ENCODE data around the gene ROR2. TPM values are rescaled to one million over a fixed set of nuclear protein-coding genes. Genes with fewer than 3 reads are reported as not detected.

The ROR2 gene
- polyA plus RNA-seq, 1 experiment: 9.7 TPM

GRCh38 chr9:91750343-91750742, 199.7 kb downstream of the ROR2 start:
- CTCF ChIA-PET: interaction anchor here (0.6 to 1.5 kb wide), 2 partner anchors 8 to 168 kb away, joined by 5 to 10 read pairs; no protein-coding TSS in a partner anchor

DNA sequence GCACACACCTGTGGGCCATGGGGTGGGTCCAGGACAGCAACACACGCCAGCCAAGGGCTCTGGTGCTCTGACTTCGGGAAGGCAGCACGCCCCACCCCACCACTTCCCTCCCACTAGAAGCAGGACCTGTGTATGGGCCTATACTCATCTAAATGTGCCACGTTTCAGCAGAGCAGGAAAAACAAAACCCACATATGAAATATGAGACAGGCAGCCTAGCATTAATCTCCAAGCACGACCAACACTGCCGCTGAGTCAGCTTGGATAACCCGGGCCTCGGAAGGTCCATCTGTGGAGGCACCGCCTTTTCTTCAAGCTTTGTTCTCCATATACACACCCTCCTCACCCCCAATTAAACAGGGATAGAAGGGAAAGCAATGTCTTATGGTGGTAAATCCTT, 203.1 kb downstream of the ROR2 start:
- no peak for DNase-seq (ENCODE audit: low read depth, low spot score)
- Histone ChIP-seq H3K4me3 (ENCODE audit: low read depth, low read length) (no peak overlapping the region), H3K27me3 (ENCODE audit: control insufficient read depth, insufficient read depth, low read length) (no peaks in the 10 kb centered on the region), H3K9me3 (ENCODE audit: control insufficient read depth, insufficient read depth, low read length) (no peaks in the 10 kb centered on the region), H3K27ac (ENCODE audit: low read depth, low read length) (peak overlapping the region; percentile 47)
- TF ChIP-seq, protein P1, sequence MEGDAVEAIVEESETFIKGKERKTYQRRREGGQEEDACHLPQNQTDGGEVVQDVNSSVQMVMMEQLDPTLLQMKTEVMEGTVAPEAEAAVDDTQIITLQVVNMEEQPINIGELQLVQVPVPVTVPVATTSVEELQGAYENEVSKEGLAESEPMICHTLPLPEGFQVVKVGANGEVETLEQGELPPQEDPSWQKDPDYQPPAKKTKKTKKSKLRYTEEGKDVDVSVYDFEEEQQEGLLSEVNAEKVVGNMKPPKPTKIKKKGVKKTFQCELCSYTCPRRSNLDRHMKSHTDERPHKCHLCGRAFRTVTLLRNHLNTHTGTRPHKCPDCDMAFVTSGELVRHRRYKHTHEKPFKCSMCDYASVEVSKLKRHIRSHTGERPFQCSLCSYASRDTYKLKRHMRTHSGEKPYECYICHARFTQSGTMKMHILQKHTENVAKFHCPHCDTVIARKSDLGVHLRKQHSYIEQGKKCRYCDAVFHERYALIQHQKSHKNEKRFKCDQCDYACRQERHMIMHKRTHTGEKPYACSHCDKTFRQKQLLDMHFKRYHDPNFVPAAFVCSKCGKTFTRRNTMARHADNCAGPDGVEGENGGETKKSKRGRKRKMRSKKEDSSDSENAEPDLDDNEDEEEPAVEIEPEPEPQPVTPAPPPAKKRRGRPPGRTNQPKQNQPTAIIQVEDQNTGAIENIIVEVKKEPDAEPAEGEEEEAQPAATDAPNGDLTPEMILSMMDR (IDR thresholded peaks at IDR 0.05; ENCODE audit: low read depth, low read length): no peak
- ChIA-PET POLR2A (no interaction called here), CTCF (no interaction called here)

More at GRCh38 chr9:91750343-91750742, 199.7 kb downstream of the ROR2 start:
- no peak for DNase-seq (ENCODE audit: low read depth, low spot score)
- H3K9me3 ChIP-seq (ENCODE audit: control insufficient read depth, insufficient read depth, low read length): no peaks in the 10 kb centered on the region
- no peak overlapping the region for H3K27ac ChIP-seq (ENCODE audit: low read depth, low read length)
- H3K4me3 ChIP-seq (ENCODE audit: low read depth, low read length): no peak overlapping the region
- H3K27me3 ChIP-seq (ENCODE audit: control insufficient read depth, insufficient read depth, low read length): no peaks in the 10 kb centered on the region
- TF ChIP-seq, protein P1 (IDR thresholded peaks at IDR 0.05; ENCODE audit: low read depth, low read length): no peak
- POLR2A ChIA-PET: no interaction called here

- H3K9me3 ChIP-seq (ENCODE audit: control insufficient read depth, insufficient read depth, low read length): no peaks in the 10 kb centered on the region
- TF ChIP-seq, protein P1 (IDR thresholded peaks at IDR 0.05; ENCODE audit: low read depth, low read length): no peak
- DNase-seq (ENCODE audit: low read depth, low spot score): no peak
- peak overlapping the region; percentile 47 for H3K27ac ChIP-seq (ENCODE audit: low read depth, low read length)
- POLR2A ChIA-PET: no interaction called here
- no peaks in the 10 kb centered on the region for H3K27me3 ChIP-seq (ENCODE audit: control insufficient read depth, insufficient read depth, low read length)
- H3K4me3 ChIP-seq (ENCODE audit: low read depth, low read length): no peak overlapping the region
- CTCF ChIA-PET: no interaction called here
Measured at GRCh38 chr9:91746357-91746756, 203.7 kb downstream of the ROR2 start.

- CTCF ChIA-PET: interaction anchor here (0.9 kb wide), 1 partner anchor 10 kb away, joined by 8 read pairs; no protein-coding TSS in a partner anchor
- no peak for DNase-seq (ENCODE audit: low read depth, low spot score)
Measured at GRCh38 chr9:91744114-91744513, 205.9 kb downstream of the ROR2 start.

GRCh38 chr9:91741522-91741921, 208.5 kb downstream of the ROR2 start:
- Histone ChIP-seq H3K27me3 (ENCODE audit: control insufficient read depth, insufficient read depth, low read length) (no peaks in the 10 kb centered on the region), H3K27ac (ENCODE audit: low read depth, low read length) (peak overlapping the region; percentile 11), H3K9me3 (ENCODE audit: control insufficient read depth, insufficient read depth, low read length) (no peaks in the 10 kb centered on the region), H3K4me3 (ENCODE audit: low read depth, low read length) (no peak overlapping the region)
- ChIA-PET POLR2A (interaction anchor here (0.6 kb wide), 1 partner anchor 418 kb away, joined by 3 read pairs; no protein-coding TSS in a partner anchor), CTCF (interaction anchor here (0.8 to 1.8 kb wide), 5 partner anchors 14 to 213 kb away, joined by 3 to 9 read pairs (median 6); no protein-coding TSS in a partner anchor)
- TF ChIP-seq, protein P1 (IDR thresholded peaks at IDR 0.05; ENCODE audit: low read depth, low read length): no peak
- peak; percentile 66 for DNase-seq (ENCODE audit: low read depth, low spot score)

More at GRCh38 chr9:91744114-91744513, 205.9 kb downstream of the ROR2 start:
- POLR2A ChIA-PET: no interaction called here
- no peak overlapping the region for H3K4me3 ChIP-seq (ENCODE audit: low read depth, low read length)
- H3K9me3 ChIP-seq (ENCODE audit: control insufficient read depth, insufficient read depth, low read length): no peaks in the 10 kb centered on the region
- no peaks in the 10 kb centered on the region for H3K27me3 ChIP-seq (ENCODE audit: control insufficient read depth, insufficient read depth, low read length)
- no peak overlapping the region for H3K27ac ChIP-seq (ENCODE audit: low read depth, low read length)
- TF ChIP-seq, protein P1 (IDR thresholded peaks at IDR 0.05; ENCODE audit: low read depth, low read length): no peak

Measured in AG04450 (cell line).